Karpas-422 (cell line): Measurements from ENCODE around the gene GNAO1. TPM values are rescaled to one million over a fixed set of nuclear protein-coding genes. Genes with fewer than 3 reads are reported as not detected.

Experiments
- small RNA-seq: library from RNA; depleted of rRNA; stranded (forward); fragments of <200 nt; gene quantifications from one replicate; pipeline ENCODE3, GENCODE V24; 2014
- total RNA-seq: library from RNA; depleted of rRNA; stranded (reverse); fragments of >200 nt; shearing (Covaris generic); gene quantifications from 2 replicates; pipeline ENCODE4 v1.2.3, GENCODE V29; 2014; ENCODE audit warnings: low replicate concordance; rRNA removed

GNAO1 gene
- total RNA-seq, 1 experiment from 2014 or later, result 2.3 TPM

Small RNA genes lying within 50 kb of the gene (small RNA-seq; reads per million reads assigned to genes)
- not detected for gene MIR3935

Other genes with a start within 250 kb of the GNAO1 start
- gene AMFR, start 234.1 kb downstream of the GNAO1 start, total RNA-seq, result 243 and 284 TPM in 2 replicates